ENCODE data around the gene BMPR1B.
"Not testable (repeated sequence)": the region's sequence is repeated elsewhere in the genome, so short reads cannot be mapped to it uniquely, and the experiment has no call there.

DNA sequence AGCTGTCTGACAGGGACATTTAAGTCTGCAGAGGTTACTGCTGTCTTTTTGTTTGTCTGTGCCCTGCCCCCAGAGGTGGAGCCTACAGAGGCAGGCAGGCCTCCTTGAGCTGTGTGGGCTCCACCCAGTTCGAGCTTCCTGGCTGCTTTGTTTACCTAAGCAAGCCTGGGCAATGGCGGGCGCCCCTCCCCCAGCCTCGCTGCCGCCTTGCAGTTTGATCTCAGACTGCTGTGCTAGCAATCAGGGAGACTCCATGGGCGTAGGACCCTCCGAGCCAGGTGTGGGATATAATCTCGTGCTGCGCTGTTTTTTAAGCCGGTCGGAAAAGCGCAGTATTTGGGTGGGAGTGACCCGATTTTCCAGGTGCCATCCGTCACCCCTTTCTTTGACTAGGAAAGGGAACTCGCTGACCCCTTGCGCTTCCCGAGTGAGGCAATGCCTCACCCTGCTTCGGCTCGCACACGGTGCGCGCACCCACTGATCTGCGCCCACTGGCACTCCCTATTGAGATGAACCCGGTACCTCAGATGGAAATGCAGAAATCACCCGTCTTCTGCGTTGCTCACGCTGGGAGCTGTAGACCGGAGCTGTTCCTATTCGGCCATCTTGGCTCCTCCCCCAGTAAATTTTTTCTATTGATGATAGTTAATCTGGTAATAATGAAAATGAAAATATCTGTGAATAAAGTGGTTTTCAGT is 83.6 kb downstream of the BMPR1B start:
- TF ChIP-seq EZH2 (IDR thresholded peaks at IDR 0.05; ENCODE audit: borderline replicate concordance); EZH2phosphoT487 (IDR thresholded peaks at IDR 0.05; ENCODE audit: low read depth, severe bottlenecking, unreplicated experiment): not testable (repeated sequence)
- TF ChIP-seq, protein P1, sequence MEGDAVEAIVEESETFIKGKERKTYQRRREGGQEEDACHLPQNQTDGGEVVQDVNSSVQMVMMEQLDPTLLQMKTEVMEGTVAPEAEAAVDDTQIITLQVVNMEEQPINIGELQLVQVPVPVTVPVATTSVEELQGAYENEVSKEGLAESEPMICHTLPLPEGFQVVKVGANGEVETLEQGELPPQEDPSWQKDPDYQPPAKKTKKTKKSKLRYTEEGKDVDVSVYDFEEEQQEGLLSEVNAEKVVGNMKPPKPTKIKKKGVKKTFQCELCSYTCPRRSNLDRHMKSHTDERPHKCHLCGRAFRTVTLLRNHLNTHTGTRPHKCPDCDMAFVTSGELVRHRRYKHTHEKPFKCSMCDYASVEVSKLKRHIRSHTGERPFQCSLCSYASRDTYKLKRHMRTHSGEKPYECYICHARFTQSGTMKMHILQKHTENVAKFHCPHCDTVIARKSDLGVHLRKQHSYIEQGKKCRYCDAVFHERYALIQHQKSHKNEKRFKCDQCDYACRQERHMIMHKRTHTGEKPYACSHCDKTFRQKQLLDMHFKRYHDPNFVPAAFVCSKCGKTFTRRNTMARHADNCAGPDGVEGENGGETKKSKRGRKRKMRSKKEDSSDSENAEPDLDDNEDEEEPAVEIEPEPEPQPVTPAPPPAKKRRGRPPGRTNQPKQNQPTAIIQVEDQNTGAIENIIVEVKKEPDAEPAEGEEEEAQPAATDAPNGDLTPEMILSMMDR (IDR thresholded peaks at IDR 0.05; ENCODE audit: poor library complexity): not testable (repeated sequence)

Measured in hepatocyte (in vitro differentiated cells).